ENCODE data around the gene SCN2A. TPM values are rescaled to one million over a fixed set of nuclear protein-coding genes. Genes with fewer than 3 reads are reported as not detected.
"Not testable (repeated sequence)": the region's sequence is repeated elsewhere in the genome, so short reads cannot be mapped to it uniquely, and the experiment has no call there.

The SCN2A gene
- total and polyA plus RNA-seq, 11 donors: 0.01 to 0.45 (median 0.05) TPM; not detected in 4

DNA sequence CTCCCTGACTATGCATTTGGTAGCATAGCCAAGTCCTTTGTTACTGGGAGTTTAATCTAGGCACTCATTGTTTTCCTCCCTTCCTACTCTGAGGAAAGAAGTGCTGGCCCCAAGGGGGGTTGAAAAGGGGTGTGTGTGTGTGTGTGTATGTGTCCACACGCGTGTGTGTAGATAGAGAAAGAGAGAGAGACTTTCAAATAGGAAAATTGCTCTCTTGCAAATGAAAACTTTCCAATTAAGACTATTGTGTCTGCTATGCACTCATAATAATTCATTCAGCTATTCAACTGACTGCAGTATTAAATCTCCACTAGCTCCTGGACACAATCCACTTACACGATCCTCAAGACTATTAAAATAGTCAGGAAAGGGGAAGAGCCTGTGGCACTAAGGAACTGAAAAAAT is 137.4 kb downstream of the SCN2A start:
- 33 to 45% (median 41%) methylated on average over 3 of the region's 3 CpGs for WGBS, 4 donors
- H3K4me3 ChIP-seq: no peak overlapping the region
- intact Hi-C loops (cut with DNase I): no loop called here

DNA sequence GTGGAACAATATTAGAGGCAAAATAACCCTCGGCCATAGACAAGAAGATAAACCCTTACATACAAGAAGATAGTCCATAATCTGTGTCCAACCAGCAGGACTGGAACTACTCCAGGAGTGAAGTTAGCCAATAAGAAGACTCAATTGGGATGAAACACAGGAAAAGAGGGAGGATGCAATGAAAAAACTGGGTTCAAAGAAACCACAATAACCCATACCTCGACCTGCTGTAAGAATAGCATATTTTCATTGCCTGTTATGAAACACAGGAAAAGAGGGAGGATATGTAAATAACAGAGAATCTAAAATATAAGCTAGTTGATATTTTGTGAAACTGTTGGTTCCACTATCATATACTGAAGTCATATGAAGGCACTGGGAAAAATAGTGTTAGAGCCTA is 143.1 kb downstream of the SCN2A start:
- Histone ChIP-seq H3K4me3 (no peak overlapping the region), H3K27me3 (no peaks in the 10 kb centered on the region), H3K36me3 (no peaks in the 10 kb centered on the region), H3K4me1 (no peaks in the 10 kb centered on the region), H3K27ac (no peak overlapping the region), H3K9me3 (no peaks in the 10 kb centered on the region)
- intact Hi-C loops (cut with DNase I): no loop called here
- DNase-seq (no peak), ATAC-seq (no peak)
- TF ChIP-seq, protein P1, sequence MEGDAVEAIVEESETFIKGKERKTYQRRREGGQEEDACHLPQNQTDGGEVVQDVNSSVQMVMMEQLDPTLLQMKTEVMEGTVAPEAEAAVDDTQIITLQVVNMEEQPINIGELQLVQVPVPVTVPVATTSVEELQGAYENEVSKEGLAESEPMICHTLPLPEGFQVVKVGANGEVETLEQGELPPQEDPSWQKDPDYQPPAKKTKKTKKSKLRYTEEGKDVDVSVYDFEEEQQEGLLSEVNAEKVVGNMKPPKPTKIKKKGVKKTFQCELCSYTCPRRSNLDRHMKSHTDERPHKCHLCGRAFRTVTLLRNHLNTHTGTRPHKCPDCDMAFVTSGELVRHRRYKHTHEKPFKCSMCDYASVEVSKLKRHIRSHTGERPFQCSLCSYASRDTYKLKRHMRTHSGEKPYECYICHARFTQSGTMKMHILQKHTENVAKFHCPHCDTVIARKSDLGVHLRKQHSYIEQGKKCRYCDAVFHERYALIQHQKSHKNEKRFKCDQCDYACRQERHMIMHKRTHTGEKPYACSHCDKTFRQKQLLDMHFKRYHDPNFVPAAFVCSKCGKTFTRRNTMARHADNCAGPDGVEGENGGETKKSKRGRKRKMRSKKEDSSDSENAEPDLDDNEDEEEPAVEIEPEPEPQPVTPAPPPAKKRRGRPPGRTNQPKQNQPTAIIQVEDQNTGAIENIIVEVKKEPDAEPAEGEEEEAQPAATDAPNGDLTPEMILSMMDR (IDR thresholded peaks at IDR 0.05): no peak
- WGBS, 4 donors: 71 to 76% (median 75%) methylated on average over 2 of the region's 2 CpGs

More for the DNA sequence above, 137.4 kb downstream of the SCN2A start:
- Histone ChIP-seq H3K36me3 (no peaks in the 10 kb centered on the region), H3K27ac (no peak overlapping the region), H3K9me3 (no peaks in the 10 kb centered on the region), H3K27me3 (no peaks in the 10 kb centered on the region), H3K4me1 (peaks cover 0 to 7% (median 0%) of the 10 kb centered on the region in 12 donors)
- TF ChIP-seq, protein P1 (IDR thresholded peaks at IDR 0.05): no peak
- TF ChIP-seq POLR2A (IDR thresholded peaks at IDR 0.05): no peak
- ATAC-seq: no peak
- no peak for DNase-seq

DNA sequence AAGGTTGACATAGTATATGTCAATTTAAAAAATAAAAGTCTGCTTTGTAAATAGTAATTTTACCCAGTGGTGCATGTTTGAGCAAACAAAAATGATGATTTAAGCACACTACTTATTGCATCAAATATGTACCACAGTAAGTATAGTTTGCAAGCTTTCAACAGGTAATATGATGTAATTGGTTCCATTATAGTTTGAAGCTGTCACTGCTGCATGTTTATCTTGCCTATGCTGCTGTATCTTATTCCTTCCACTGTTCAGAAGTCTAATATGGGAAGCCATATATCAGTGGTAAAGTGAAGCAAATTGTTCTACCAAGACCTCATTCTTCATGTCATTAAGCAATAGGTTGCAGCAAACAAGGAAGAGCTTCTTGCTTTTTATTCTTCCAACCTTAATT is 151.7 kb downstream of the SCN2A start:
- Histone ChIP-seq H3K27ac (no peak overlapping the region), H3K4me1 (no peaks in the 10 kb centered on the region), H3K36me3 (no peaks in the 10 kb centered on the region), H3K4me3 (no peak overlapping the region), H3K9me3 (no peaks in the 10 kb centered on the region), H3K27me3 (peaks cover 0 to 1% (median 0%) of the 10 kb centered on the region in 9 donors)
- no peak for ATAC-seq
- TF ChIP-seq, protein P1 (IDR thresholded peaks at IDR 0.05): no peak
- TF ChIP-seq POLR2A (IDR thresholded peaks at IDR 0.05): no peak
- DNase-seq: no peak
- intact Hi-C loops (cut with DNase I): no loop called here

DNA sequence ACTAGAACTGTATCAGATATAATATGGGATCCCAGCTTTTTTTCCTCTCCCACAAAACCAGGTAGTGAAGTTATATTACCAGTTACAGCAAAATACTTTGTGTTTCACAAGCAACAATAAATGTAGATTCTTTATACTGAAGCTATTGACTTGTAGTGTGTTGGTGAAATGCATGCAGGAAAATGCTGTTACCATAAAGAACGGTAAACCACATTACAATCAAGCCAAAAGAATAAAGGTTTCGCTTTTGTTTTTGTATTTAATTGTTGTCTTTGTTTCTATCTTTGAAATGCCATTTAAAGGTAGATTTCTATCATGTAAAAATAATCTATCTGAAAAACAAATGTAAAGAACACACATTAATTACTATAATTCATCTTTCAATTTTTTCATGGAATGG is 152.6 kb downstream of the SCN2A start:
- TF ChIP-seq, protein P1 (IDR thresholded peaks at IDR 0.05): no peak
- no peak for TF ChIP-seq POLR2A (IDR thresholded peaks at IDR 0.05)
- no peaks in the 10 kb centered on the region for H3K4me1 ChIP-seq
- peaks cover 0 to 7% (median 0%) of the 10 kb centered on the region in 9 donors for H3K27me3 ChIP-seq
- 78 to 84% (median 80%) methylated on average over 2 of the region's 2 CpGs for WGBS, 4 donors
- no peak overlapping the region for H3K27ac ChIP-seq
- ATAC-seq: no peak
- no peaks in the 10 kb centered on the region for H3K36me3 ChIP-seq
- intact Hi-C loops (cut with DNase I): no loop called here
- no peaks in the 10 kb centered on the region for H3K9me3 ChIP-seq
- DNase-seq: no peak
- no peak overlapping the region for H3K4me3 ChIP-seq

DNA sequence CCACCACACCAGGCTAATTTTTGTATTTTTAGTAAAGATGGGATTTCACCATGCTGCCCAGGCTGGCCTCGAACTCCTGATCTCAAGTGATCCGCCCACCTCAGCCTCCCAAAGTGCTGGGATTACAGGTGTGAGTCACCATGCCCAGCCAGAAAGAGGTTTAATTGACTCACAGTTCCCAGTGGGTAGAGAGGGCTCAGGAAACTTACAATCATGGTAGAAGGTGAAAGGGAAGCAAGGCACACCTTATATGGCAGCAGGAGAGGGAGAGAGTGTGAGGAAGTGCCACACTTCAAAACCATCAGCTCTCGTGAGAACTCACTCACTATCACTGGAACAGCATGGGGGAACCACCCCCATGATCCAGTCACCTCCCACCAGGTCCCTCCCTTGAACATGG is 159.4 kb downstream of the SCN2A start:
- ATAC-seq; DNase-seq; H3K36me3 ChIP-seq; H3K27ac ChIP-seq; intact Hi-C loops (cut with DNase I); H3K9me3 ChIP-seq; H3K4me3 ChIP-seq; H3K4me1 ChIP-seq: not testable (repeated sequence)
- 67 to 78% (median 73%) methylated on average over 3 of the region's 3 CpGs for WGBS, 4 donors
- H3K27me3 ChIP-seq: peaks cover 0 to 21% (median 0%) of the 10 kb centered on the region in 9 donors
